AG10803 (cell line): ENCODE measurements around the gene RB1.

ENCODE experiments used
- DNase-seq: peaks from one replicate; pipeline ENCODE4 v3.0.0; 2010; ENCODE audit warnings: low read depth
- H3K4me3 ChIP-seq: 2 replicates; pipeline ENCODE4 v1.5.1; 2011; ENCODE audit warnings: mild to moderate bottlenecking, low read length, control low read depth
- TF ChIP-seq, protein P1 (sequence below): conservative IDR thresholded peaks from 2 replicates; pipeline ENCODE4 v1.5.1; 2011; ENCODE audit warnings: mild to moderate bottlenecking, low read length, control low read depth, inconsistent platforms

The RB1 gene

DNA sequence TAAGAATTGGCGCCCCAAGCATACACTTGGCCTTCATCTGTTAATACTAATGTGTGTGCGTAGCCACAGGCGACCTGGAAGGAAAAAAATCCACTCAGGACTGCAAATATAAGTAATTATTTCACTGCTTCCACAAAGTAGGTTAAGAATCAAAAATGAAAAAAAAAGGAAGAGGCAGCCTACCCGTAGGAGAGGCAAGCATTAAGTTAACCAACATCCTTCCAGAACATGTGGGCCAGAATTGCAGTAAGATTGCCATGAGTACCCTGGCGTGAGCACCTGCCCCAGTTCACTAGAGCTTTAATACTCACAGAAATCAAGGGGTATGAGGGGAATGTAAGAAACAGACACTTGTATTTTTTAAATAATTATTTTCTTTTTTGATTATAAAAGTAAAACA is 207.1 kb downstream of the RB1 start:
- DNase-seq, result no peak
- TF ChIP-seq, protein P1, sequence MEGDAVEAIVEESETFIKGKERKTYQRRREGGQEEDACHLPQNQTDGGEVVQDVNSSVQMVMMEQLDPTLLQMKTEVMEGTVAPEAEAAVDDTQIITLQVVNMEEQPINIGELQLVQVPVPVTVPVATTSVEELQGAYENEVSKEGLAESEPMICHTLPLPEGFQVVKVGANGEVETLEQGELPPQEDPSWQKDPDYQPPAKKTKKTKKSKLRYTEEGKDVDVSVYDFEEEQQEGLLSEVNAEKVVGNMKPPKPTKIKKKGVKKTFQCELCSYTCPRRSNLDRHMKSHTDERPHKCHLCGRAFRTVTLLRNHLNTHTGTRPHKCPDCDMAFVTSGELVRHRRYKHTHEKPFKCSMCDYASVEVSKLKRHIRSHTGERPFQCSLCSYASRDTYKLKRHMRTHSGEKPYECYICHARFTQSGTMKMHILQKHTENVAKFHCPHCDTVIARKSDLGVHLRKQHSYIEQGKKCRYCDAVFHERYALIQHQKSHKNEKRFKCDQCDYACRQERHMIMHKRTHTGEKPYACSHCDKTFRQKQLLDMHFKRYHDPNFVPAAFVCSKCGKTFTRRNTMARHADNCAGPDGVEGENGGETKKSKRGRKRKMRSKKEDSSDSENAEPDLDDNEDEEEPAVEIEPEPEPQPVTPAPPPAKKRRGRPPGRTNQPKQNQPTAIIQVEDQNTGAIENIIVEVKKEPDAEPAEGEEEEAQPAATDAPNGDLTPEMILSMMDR, result no peak
- no peak overlapping the region for H3K4me3 ChIP-seq

DNA sequence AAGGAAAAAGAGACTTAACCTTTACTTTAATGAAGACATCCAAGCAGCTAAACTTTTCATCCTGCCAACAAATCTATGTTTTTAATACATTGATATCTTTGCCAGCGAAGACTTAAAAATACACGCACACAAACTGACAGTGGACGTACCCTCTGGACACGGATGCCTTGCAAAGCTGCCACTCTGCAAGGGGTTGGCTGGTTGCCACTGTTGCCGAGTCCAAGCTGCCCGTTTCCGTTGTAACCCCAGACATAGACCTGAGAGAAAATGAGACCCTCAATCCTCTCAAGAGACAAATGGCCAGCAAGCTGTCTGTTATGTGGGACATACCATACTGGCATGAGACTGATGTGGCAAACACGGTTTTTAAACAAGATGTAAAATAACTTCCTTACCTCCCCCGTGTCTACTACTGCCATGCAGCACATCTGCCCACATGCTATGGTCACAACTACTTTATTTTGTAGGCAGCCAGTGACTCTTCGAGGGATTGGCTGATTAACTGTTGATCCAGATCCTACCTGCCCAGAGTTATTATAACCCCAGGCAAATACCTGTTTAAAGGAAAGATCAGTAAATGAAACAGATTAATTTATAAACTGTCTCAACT is 208.2 kb downstream of the RB1 start:
- DNase-seq, result no peak
- TF ChIP-seq, protein P1, result no peak
- H3K4me3 ChIP-seq, result no peak overlapping the region

GRCh38 chr13:48514793-48515192 is 211.2 kb downstream of the RB1 start:
- TF ChIP-seq, protein P1, result no peak
- no peak overlapping the region for H3K4me3 ChIP-seq
- no peak for DNase-seq

GRCh38 chr13:48515732-48516131 is 212.2 kb downstream of the RB1 start:
- no peak for DNase-seq
- TF ChIP-seq, protein P1, result no peak
- H3K4me3 ChIP-seq, result no peak overlapping the region

- TF ChIP-seq, protein P1, result no peak
- no peak for DNase-seq
- no peak overlapping the region for H3K4me3 ChIP-seq
These were observed 214.5 kb downstream of the RB1 start for GRCh38 chr13:48518083-48518482.

DNA sequence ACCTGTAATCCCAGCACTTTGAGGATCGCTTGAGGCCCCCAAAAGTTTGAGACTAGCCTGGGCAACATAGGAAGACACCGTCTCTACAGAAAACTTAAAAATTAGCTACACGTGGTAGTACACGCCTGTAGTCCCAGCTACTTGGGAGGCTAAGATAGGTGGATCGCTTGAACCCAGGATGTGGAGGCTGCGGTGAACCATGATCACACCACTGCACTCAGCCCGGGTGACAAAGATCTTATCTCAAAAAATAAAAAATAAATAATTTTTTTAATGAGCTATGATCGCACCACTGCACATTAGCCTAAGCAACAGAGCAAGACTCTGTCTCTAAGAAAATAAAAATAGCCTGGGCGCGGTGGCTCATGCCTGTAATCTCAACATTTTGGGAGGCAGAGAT is 222.7 kb downstream of the RB1 start:
- DNase-seq, result no peak
- TF ChIP-seq, protein P1, result no peak
- no peak overlapping the region for H3K4me3 ChIP-seq

- H3K4me3 ChIP-seq, result no peak overlapping the region
- DNase-seq, result no peak
These were observed 224.4 kb downstream of the RB1 start for GRCh38 chr13:48527955-48528354.

More at GRCh38 chr13:48527955-48528354, 224.4 kb downstream of the RB1 start:
- TF ChIP-seq, protein P1, result no peak
